ENCODE data around the gene KRTAP22-1.

The KRTAP22-1 gene

GRCh38 chr21:30577766-30578165, 23.1 kb upstream of the KRTAP22-1 start:
- no peak overlapping the region for H3K4me3 ChIP-seq (ENCODE audit: insufficient read depth in 1 of 2, low read depth in 1 of 2, low read length in 2 of 2)
- peaks cover 5% of the 10 kb centered on the region for H3K9me3 ChIP-seq (ENCODE audit: control insufficient read depth, low read length)
- no peak for DNase-seq
- no peaks in the 10 kb centered on the region for H3K36me3 ChIP-seq (ENCODE audit: control insufficient read depth in 1 of 2, insufficient read depth in 2 of 2, low read depth in 1 of 2, low read length in 2 of 2)
- H4K8ac ChIP-seq (ENCODE audit: low read length), result no peak overlapping the region
- no peak overlapping the region for H2BK15ac ChIP-seq (ENCODE audit: low read depth, poor library complexity, severe bottlenecking)
- H3K4me2 ChIP-seq (ENCODE audit: low read length, poor library complexity, severe bottlenecking), result no peak overlapping the region
- H4K91ac ChIP-seq (ENCODE audit: low read length), result no peak overlapping the region
- no peak overlapping the region for H2BK12ac ChIP-seq (ENCODE audit: low read length in 2 of 2)
- H3K14ac ChIP-seq (ENCODE audit: low read length in 2 of 2), result no peak overlapping the region
- H3K79me1 ChIP-seq (replicated peaks; ENCODE audit: low read length, poor library complexity, severe bottlenecking), result no peaks in the 10 kb centered on the region
- no peak overlapping the region for H3K23ac ChIP-seq (ENCODE audit: low read length in 2 of 2)
- H3K4me1 ChIP-seq (ENCODE audit: control insufficient read depth, insufficient read depth, low read depth, low read length), result no peaks in the 10 kb centered on the region
- H2BK5ac ChIP-seq (ENCODE audit: low read depth, low read length, poor library complexity, severe bottlenecking), result no peak overlapping the region
- H2AFZ ChIP-seq (ENCODE audit: low read depth, low read length), result no peak overlapping the region
- no peak overlapping the region for H2AK5ac ChIP-seq (ENCODE audit: low read length, severe bottlenecking)
- no peak overlapping the region for H2BK120ac ChIP-seq (ENCODE audit: low read depth, low read length)
- H3K4ac ChIP-seq (ENCODE audit: low read depth in 1 of 2, low read length in 2 of 2), result no peak overlapping the region
- H3K27me3 ChIP-seq (ENCODE audit: control insufficient read depth in 1 of 2, insufficient read depth in 1 of 2, low read length in 2 of 2), result no peaks in the 10 kb centered on the region
- H3K18ac ChIP-seq (ENCODE audit: low read depth in 1 of 2, low read length in 2 of 2), result no peak overlapping the region
- no peak overlapping the region for H3K9ac ChIP-seq (ENCODE audit: low read length)
- H3K27ac ChIP-seq (ENCODE audit: low read length, poor library complexity, severe bottlenecking), result no peak overlapping the region

- H3K36me3 ChIP-seq (ENCODE audit: control insufficient read depth in 1 of 2, insufficient read depth in 2 of 2, low read depth in 1 of 2, low read length in 2 of 2), result no peaks in the 10 kb centered on the region
- DNase-seq, result no peak
- H3K4me2 ChIP-seq (ENCODE audit: low read length, poor library complexity, severe bottlenecking), result no peak overlapping the region
- H3K4me3 ChIP-seq (ENCODE audit: insufficient read depth in 1 of 2, low read depth in 1 of 2, low read length in 2 of 2), result no peak overlapping the region
- no peak overlapping the region for H3K18ac ChIP-seq (ENCODE audit: low read depth in 1 of 2, low read length in 2 of 2)
- no peak overlapping the region for H3K9ac ChIP-seq (ENCODE audit: low read length)
- no peak overlapping the region for H2BK15ac ChIP-seq (ENCODE audit: low read depth, poor library complexity, severe bottlenecking)
- no peak overlapping the region for H3K23ac ChIP-seq (ENCODE audit: low read length in 2 of 2)
- H2BK5ac ChIP-seq (ENCODE audit: low read depth, low read length, poor library complexity, severe bottlenecking), result no peak overlapping the region
- H2AFZ ChIP-seq (ENCODE audit: low read depth, low read length), result no peak overlapping the region
- peaks cover 5% of the 10 kb centered on the region for H3K9me3 ChIP-seq (ENCODE audit: control insufficient read depth, low read length)
- H3K4ac ChIP-seq (ENCODE audit: low read depth in 1 of 2, low read length in 2 of 2), result no peak overlapping the region
- no peaks in the 10 kb centered on the region for H3K79me1 ChIP-seq (replicated peaks; ENCODE audit: low read length, poor library complexity, severe bottlenecking)
- H3K14ac ChIP-seq (ENCODE audit: low read length in 2 of 2), result no peak overlapping the region
- WGBS, result 63% methylated on average over 1 of the region's 1 CpG
- H2BK120ac ChIP-seq (ENCODE audit: low read depth, low read length), result no peak overlapping the region
- H2AK5ac ChIP-seq (ENCODE audit: low read length, severe bottlenecking), result no peak overlapping the region
- H4K8ac ChIP-seq (ENCODE audit: low read length), result no peak overlapping the region
- no peak overlapping the region for H2BK12ac ChIP-seq (ENCODE audit: low read length in 2 of 2)
- no peak overlapping the region for H3K27ac ChIP-seq (ENCODE audit: low read length, poor library complexity, severe bottlenecking)
- H3K27me3 ChIP-seq (ENCODE audit: control insufficient read depth in 1 of 2, insufficient read depth in 1 of 2, low read length in 2 of 2), result no peaks in the 10 kb centered on the region
- no peak overlapping the region for H4K91ac ChIP-seq (ENCODE audit: low read length)
- no peaks in the 10 kb centered on the region for H3K4me1 ChIP-seq (ENCODE audit: control insufficient read depth, insufficient read depth, low read depth, low read length)
Observed at GRCh38 chr21:30579346-30579745, 21.5 kb upstream of the KRTAP22-1 start.

GRCh38 chr21:30580132-30580531, 20.8 kb upstream of the KRTAP22-1 start:
- H3K14ac ChIP-seq (ENCODE audit: low read length in 2 of 2), result no peak overlapping the region
- no peak overlapping the region for H4K91ac ChIP-seq (ENCODE audit: low read length)
- H4K8ac ChIP-seq (ENCODE audit: low read length), result no peak overlapping the region
- no peak for DNase-seq
- H3K4ac ChIP-seq (ENCODE audit: low read depth in 1 of 2, low read length in 2 of 2), result no peak overlapping the region
- no peaks in the 10 kb centered on the region for H3K36me3 ChIP-seq (ENCODE audit: control insufficient read depth in 1 of 2, insufficient read depth in 2 of 2, low read depth in 1 of 2, low read length in 2 of 2)
- H3K4me2 ChIP-seq (ENCODE audit: low read length, poor library complexity, severe bottlenecking), result no peak overlapping the region
- no peak overlapping the region for H2BK5ac ChIP-seq (ENCODE audit: low read depth, low read length, poor library complexity, severe bottlenecking)
- H3K27me3 ChIP-seq (ENCODE audit: control insufficient read depth in 1 of 2, insufficient read depth in 1 of 2, low read length in 2 of 2), result no peaks in the 10 kb centered on the region
- no peaks in the 10 kb centered on the region for H3K79me1 ChIP-seq (replicated peaks; ENCODE audit: low read length, poor library complexity, severe bottlenecking)
- no peak overlapping the region for H2AFZ ChIP-seq (ENCODE audit: low read depth, low read length)
- H3K4me1 ChIP-seq (ENCODE audit: control insufficient read depth, insufficient read depth, low read depth, low read length), result no peaks in the 10 kb centered on the region
- no peak overlapping the region for H3K23ac ChIP-seq (ENCODE audit: low read length in 2 of 2)
- no peak overlapping the region for H3K18ac ChIP-seq (ENCODE audit: low read depth in 1 of 2, low read length in 2 of 2)
- H3K27ac ChIP-seq (ENCODE audit: low read length, poor library complexity, severe bottlenecking), result no peak overlapping the region
- H2AK5ac ChIP-seq (ENCODE audit: low read length, severe bottlenecking), result no peak overlapping the region
- H2BK12ac ChIP-seq (ENCODE audit: low read length in 2 of 2), result no peak overlapping the region
- no peak overlapping the region for H3K4me3 ChIP-seq (ENCODE audit: insufficient read depth in 1 of 2, low read depth in 1 of 2, low read length in 2 of 2)
- WGBS, result 54% methylated on average over 3 of the region's 3 CpGs
- peaks cover 9% of the 10 kb centered on the region for H3K9me3 ChIP-seq (ENCODE audit: control insufficient read depth, low read length)
- no peak overlapping the region for H2BK15ac ChIP-seq (ENCODE audit: low read depth, poor library complexity, severe bottlenecking)
- H3K9ac ChIP-seq (ENCODE audit: low read length), result no peak overlapping the region
- no peak overlapping the region for H2BK120ac ChIP-seq (ENCODE audit: low read depth, low read length)

GRCh38 chr21:30582870-30583269, 18.0 kb upstream of the KRTAP22-1 start:
- Histone ChIP-seq H3K79me1 (replicated peaks; ENCODE audit: low read length, poor library complexity, severe bottlenecking) (no peaks in the 10 kb centered on the region), H3K4me1 (ENCODE audit: control insufficient read depth, insufficient read depth, low read depth, low read length) (no peaks in the 10 kb centered on the region), H2AFZ (ENCODE audit: low read depth, low read length) (no peak overlapping the region), H3K27me3 (ENCODE audit: control insufficient read depth in 1 of 2, insufficient read depth in 1 of 2, low read length in 2 of 2) (no peaks in the 10 kb centered on the region), H2AK5ac (ENCODE audit: low read length, severe bottlenecking) (no peak overlapping the region), H3K9ac (ENCODE audit: low read length) (no peak overlapping the region), H2BK5ac (ENCODE audit: low read depth, low read length, poor library complexity, severe bottlenecking) (no peak overlapping the region), H2BK15ac (ENCODE audit: low read depth, poor library complexity, severe bottlenecking) (no peak overlapping the region), H3K27ac (ENCODE audit: low read length, poor library complexity, severe bottlenecking) (no peak overlapping the region), H3K9me3 (ENCODE audit: control insufficient read depth, low read length) (peaks cover 9% of the 10 kb centered on the region), H3K23ac (ENCODE audit: low read length in 2 of 2) (no peak overlapping the region), H3K36me3 (ENCODE audit: control insufficient read depth in 1 of 2, insufficient read depth in 2 of 2, low read depth in 1 of 2, low read length in 2 of 2) (no peaks in the 10 kb centered on the region), H3K4me3 (ENCODE audit: insufficient read depth in 1 of 2, low read depth in 1 of 2, low read length in 2 of 2) (no peak overlapping the region), H4K8ac (ENCODE audit: low read length) (no peak overlapping the region), H4K91ac (ENCODE audit: low read length) (no peak overlapping the region), H3K14ac (ENCODE audit: low read length in 2 of 2) (no peak overlapping the region), H2BK12ac (ENCODE audit: low read length in 2 of 2) (no peak overlapping the region), H3K18ac (ENCODE audit: low read depth in 1 of 2, low read length in 2 of 2) (no peak overlapping the region), H3K4ac (ENCODE audit: low read depth in 1 of 2, low read length in 2 of 2) (no peak overlapping the region), H2BK120ac (ENCODE audit: low read depth, low read length) (no peak overlapping the region), H3K4me2 (ENCODE audit: low read length, poor library complexity, severe bottlenecking) (no peak overlapping the region)
- no peak for DNase-seq
- no CpG with 5 or more reads among the region's 1 CpG for WGBS
